ENCODE measurements around the gene KCNG3. TPM values are rescaled to one million over a fixed set of nuclear protein-coding genes. Genes with fewer than 3 reads are reported as not detected.

Gene KCNG3
- total RNA-seq, 1 donor from 2014 or later: 0.18 TPM

DNA sequence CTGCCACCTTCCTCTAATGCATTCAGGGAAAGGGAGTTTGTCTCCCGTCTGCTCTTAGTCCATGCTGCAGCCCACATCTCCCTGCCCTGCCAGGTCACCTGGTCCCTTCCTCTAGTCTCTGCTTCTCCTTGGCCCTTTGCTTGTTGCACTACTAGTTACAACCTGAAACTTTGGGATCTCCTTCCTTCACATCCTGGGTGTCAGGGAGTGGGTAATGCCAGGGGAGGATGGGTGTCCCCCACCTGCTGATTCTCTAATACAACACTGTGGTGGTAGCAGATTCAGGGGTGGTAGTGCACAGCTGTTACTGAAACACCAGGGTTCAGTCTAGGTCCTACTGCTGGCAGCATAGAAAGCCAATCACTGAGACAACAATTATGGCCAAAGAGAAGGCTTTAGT lies 101.6 kb downstream of the KCNG3 start:
- peaks cover 3% of the 10 kb centered on the region for H3K27me3 Mint-ChIP-seq (ENCODE audit: low read depth)
- no peaks in the 10 kb centered on the region for H3K4me1 Mint-ChIP-seq
- no peak overlapping the region for H3K4me3 Mint-ChIP-seq
- H3K9me3 Mint-ChIP-seq: peaks cover 6% of the 10 kb centered on the region
- no peaks in the 10 kb centered on the region for H3K36me3 Mint-ChIP-seq
- no peak overlapping the region for H3K27ac Mint-ChIP-seq
- no peak for DNase-seq (ENCODE audit: low spot score in 2 of 2, unreplicated experiment in 2 of 2)
- TF ChIP-seq, protein P1, sequence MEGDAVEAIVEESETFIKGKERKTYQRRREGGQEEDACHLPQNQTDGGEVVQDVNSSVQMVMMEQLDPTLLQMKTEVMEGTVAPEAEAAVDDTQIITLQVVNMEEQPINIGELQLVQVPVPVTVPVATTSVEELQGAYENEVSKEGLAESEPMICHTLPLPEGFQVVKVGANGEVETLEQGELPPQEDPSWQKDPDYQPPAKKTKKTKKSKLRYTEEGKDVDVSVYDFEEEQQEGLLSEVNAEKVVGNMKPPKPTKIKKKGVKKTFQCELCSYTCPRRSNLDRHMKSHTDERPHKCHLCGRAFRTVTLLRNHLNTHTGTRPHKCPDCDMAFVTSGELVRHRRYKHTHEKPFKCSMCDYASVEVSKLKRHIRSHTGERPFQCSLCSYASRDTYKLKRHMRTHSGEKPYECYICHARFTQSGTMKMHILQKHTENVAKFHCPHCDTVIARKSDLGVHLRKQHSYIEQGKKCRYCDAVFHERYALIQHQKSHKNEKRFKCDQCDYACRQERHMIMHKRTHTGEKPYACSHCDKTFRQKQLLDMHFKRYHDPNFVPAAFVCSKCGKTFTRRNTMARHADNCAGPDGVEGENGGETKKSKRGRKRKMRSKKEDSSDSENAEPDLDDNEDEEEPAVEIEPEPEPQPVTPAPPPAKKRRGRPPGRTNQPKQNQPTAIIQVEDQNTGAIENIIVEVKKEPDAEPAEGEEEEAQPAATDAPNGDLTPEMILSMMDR (IDR thresholded peaks at IDR 0.05; ENCODE audit: unreplicated experiment): no peak

Other genes with a start within 250 kb of the KCNG3 start
- gene COX7A2L, start 132.8 kb downstream of the KCNG3 start, total RNA-seq: 82.5 to 85.1 TPM (median 83.0 TPM) in 3 replicates
- 97.1 to 107 TPM (median 106 TPM) in 3 replicates for gene MTA3, start 74.7 kb upstream of the KCNG3 start, total RNA-seq